ENCODE measurements around the gene INTS14. TPM values are rescaled to one million over a fixed set of nuclear protein-coding genes. Genes with fewer than 3 reads are reported as not detected.

Gene INTS14
- total RNA-seq, 1 experiment from 2014 or later, result 53.7 TPM

DNA sequence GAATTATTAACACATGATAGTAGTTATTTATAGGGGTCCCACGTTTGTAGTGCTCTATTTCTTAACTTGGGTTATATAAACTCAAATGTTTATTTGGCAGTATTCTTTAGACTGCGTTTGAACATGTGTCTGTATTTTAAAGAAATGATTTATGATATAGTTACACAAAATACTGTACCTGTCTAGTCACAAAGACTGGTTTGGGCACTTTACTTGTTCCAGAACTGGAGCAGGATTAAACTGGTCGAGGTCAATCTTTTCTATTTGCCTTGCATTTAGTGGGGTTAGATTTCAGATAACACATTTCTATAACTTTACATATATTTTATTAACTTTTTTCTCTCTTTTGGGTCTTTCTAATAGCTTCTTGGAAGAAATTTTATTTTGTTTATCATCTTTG, 41.2 kb downstream of the INTS14 start:
- 0 out of 2 replicates have a peak, but pooled peaks cover 5% of the 10 kb centered on the region for H3K36me3 ChIP-seq (ENCODE audit: low read depth)
- H3K27ac ChIP-seq, result no peak overlapping the region
- ChIA-PET POLR2A (ENCODE audit: unreplicated experiment) (no interaction called here), CTCF (no interaction called here)
- H3K4me1 ChIP-seq (replicated peaks; ENCODE audit: insufficient read depth), result no peaks in the 10 kb centered on the region
- intact Hi-C loops (cut with micrococcal nuclease; ENCODE audit: unreplicated experiment), result loop anchor here (10.0 kb wide), 1 partner anchor 65 kb away; no protein-coding TSS in a partner anchor
- no peaks in the 10 kb centered on the region for H3K9me2 ChIP-seq (ENCODE audit: insufficient read depth)
- DNase-seq, result no peak
- H2AFZ ChIP-seq, result no peak overlapping the region
- H3K27me3 ChIP-seq (ENCODE audit: insufficient read depth, low read depth), result no peaks in the 10 kb centered on the region
- H3F3A ChIP-seq (ENCODE audit: insufficient read depth, low read depth), result no peaks in the 10 kb centered on the region
- H3K4me2 ChIP-seq, result no peak overlapping the region
- no peaks in the 10 kb centered on the region for H3K79me2 ChIP-seq (ENCODE audit: low read depth)
- TF ChIP-seq EZH2 (IDR thresholded peaks at IDR 0.05; ENCODE audit: low read depth) (no peak), CTCF (conservative IDR thresholded peaks at IDR 0.05) (no peak)
- no peak overlapping the region for H3K4me3 ChIP-seq
- H4K20me1 ChIP-seq (ENCODE audit: insufficient read depth), result no peaks in the 10 kb centered on the region
- no TSS peak for BruUV-seq (replicated peaks)
- H3K9me3 ChIP-seq (ENCODE audit: insufficient read depth, low read depth), result no peaks in the 10 kb centered on the region

GRCh38 chr15:65561934-65562333, 49.0 kb downstream of the INTS14 start:
- H3K27me3 ChIP-seq (ENCODE audit: insufficient read depth, low read depth), result no peaks in the 10 kb centered on the region
- intact Hi-C loops (cut with micrococcal nuclease; ENCODE audit: unreplicated experiment), result no loop called here
- no peaks in the 10 kb centered on the region for H3K9me2 ChIP-seq (ENCODE audit: insufficient read depth)
- ChIA-PET CTCF (no interaction called here), POLR2A (ENCODE audit: unreplicated experiment) (no interaction called here)
- no peaks in the 10 kb centered on the region for H3K4me1 ChIP-seq (replicated peaks; ENCODE audit: insufficient read depth)
- H3K27ac ChIP-seq, result no peak overlapping the region
- no peaks in the 10 kb centered on the region; the same call in 1 of the 2 replicates for H3K36me3 ChIP-seq (ENCODE audit: low read depth)
- H3K4me3 ChIP-seq, result no peak overlapping the region
- H4K20me1 ChIP-seq (ENCODE audit: insufficient read depth), result no peaks in the 10 kb centered on the region
- no peaks in the 10 kb centered on the region for H3F3A ChIP-seq (ENCODE audit: insufficient read depth, low read depth)
- no peak overlapping the region for H3K4me2 ChIP-seq
- no TSS peak for BruUV-seq (replicated peaks)
- DNase-seq, result no peak
- no peak overlapping the region for H2AFZ ChIP-seq
- no peaks in the 10 kb centered on the region for H3K9me3 ChIP-seq (ENCODE audit: insufficient read depth, low read depth)
- H3K79me2 ChIP-seq (ENCODE audit: low read depth), result no peaks in the 10 kb centered on the region
- TF ChIP-seq EZH2 (IDR thresholded peaks at IDR 0.05; ENCODE audit: low read depth), result no peak
- no peak for TF ChIP-seq CTCF (conservative IDR thresholded peaks at IDR 0.05)

GRCh38 chr15:65559941-65560340, 51.0 kb downstream of the INTS14 start:
- no peak overlapping the region for H2AFZ ChIP-seq
- intact Hi-C loops (cut with micrococcal nuclease; ENCODE audit: unreplicated experiment), result no loop called here
- no peaks in the 10 kb centered on the region for H3K4me1 ChIP-seq (replicated peaks; ENCODE audit: insufficient read depth)
- no peak for DNase-seq
- H4K20me1 ChIP-seq (ENCODE audit: insufficient read depth), result no peaks in the 10 kb centered on the region
- H3K4me3 ChIP-seq, result no peak overlapping the region
- no peaks in the 10 kb centered on the region for H3F3A ChIP-seq (ENCODE audit: insufficient read depth, low read depth)
- TF ChIP-seq CTCF (conservative IDR thresholded peaks at IDR 0.05) (no peak), EZH2 (IDR thresholded peaks at IDR 0.05; ENCODE audit: low read depth) (no peak)
- no peaks in the 10 kb centered on the region for H3K9me2 ChIP-seq (ENCODE audit: insufficient read depth)
- BruUV-seq (replicated peaks), result no TSS peak
- no peaks in the 10 kb centered on the region for H3K79me2 ChIP-seq (ENCODE audit: low read depth)
- CTCF ChIA-PET, result interaction anchor here (0.6 kb wide), 1 partner anchor 35 kb away, joined by 7 read pairs; no protein-coding TSS in a partner anchor
- H3K36me3 ChIP-seq (ENCODE audit: low read depth), result no peaks in the 10 kb centered on the region; the same call in 1 of the 2 replicates
- H3K27ac ChIP-seq, result no peak overlapping the region
- POLR2A ChIA-PET (ENCODE audit: unreplicated experiment), result interaction anchor here (0.6 kb wide), 1 partner anchor 857 kb away, joined by 4 read pairs; no protein-coding TSS in a partner anchor
- no peak overlapping the region for H3K4me2 ChIP-seq
- no peaks in the 10 kb centered on the region for H3K27me3 ChIP-seq (ENCODE audit: insufficient read depth, low read depth)
- no peaks in the 10 kb centered on the region for H3K9me3 ChIP-seq (ENCODE audit: insufficient read depth, low read depth)

All from PC-9 (cell line).